ENCODE results near the gene LAMC1.
"Not testable (repeated sequence)": the region's sequence is repeated elsewhere in the genome, so short reads cannot be mapped to it uniquely, and the experiment has no call there.

The LAMC1 gene

GRCh38 chr1:183110326-183110880 lies 87.2 kb downstream of the LAMC1 start:
- no peak for DNase-seq

GRCh38 chr1:183114441-183114840 lies 91.2 kb downstream of the LAMC1 start:
- no peak for DNase-seq

- DNase-seq: no peak
Observed at GRCh38 chr1:183116416-183116815, 93.2 kb downstream of the LAMC1 start.

- no peak for DNase-seq
Observed at GRCh38 chr1:183121609-183122008, 98.4 kb downstream of the LAMC1 start.

- DNase-seq: no peak
Observed at GRCh38 chr1:183124259-183124658, 101.0 kb downstream of the LAMC1 start.

GRCh38 chr1:183125279-183125999 lies 102.2 kb downstream of the LAMC1 start:
- no peak for DNase-seq

- DNase-seq: no peak
Observed at GRCh38 chr1:183126000-183126366, 102.8 kb downstream of the LAMC1 start.

GRCh38 chr1:183126528-183126927 lies 103.3 kb downstream of the LAMC1 start:
- no peak for DNase-seq

- no peak for DNase-seq
Observed at GRCh38 chr1:183129921-183130690, 106.9 kb downstream of the LAMC1 start.

- no peak for DNase-seq
Observed at GRCh38 chr1:183131166-183131565, 107.9 kb downstream of the LAMC1 start.

- DNase-seq: no peak
Observed at GRCh38 chr1:183135336-183135735, 112.1 kb downstream of the LAMC1 start.

- DNase-seq: no peak
Observed at GRCh38 chr1:183137782-183138181, 114.6 kb downstream of the LAMC1 start.

GRCh38 chr1:183138301-183138700 lies 115.1 kb downstream of the LAMC1 start:
- DNase-seq: no peak

GRCh38 chr1:183139281-183139942 lies 116.2 kb downstream of the LAMC1 start:
- DNase-seq: no peak

GRCh38 chr1:183140633-183141032 lies 117.4 kb downstream of the LAMC1 start:
- no peak for DNase-seq

GRCh38 chr1:183142171-183142570 lies 119.0 kb downstream of the LAMC1 start:
- no peak for DNase-seq

GRCh38 chr1:183143576-183144315 lies 120.5 kb downstream of the LAMC1 start:
- no peak for DNase-seq

GRCh38 chr1:183144752-183145151 lies 121.5 kb downstream of the LAMC1 start:
- no peak for DNase-seq

- DNase-seq: no peak
Observed at GRCh38 chr1:183147735-183148134, 124.5 kb downstream of the LAMC1 start.

- DNase-seq: no peak
Observed at GRCh38 chr1:183148599-183148998, 125.4 kb downstream of the LAMC1 start.

GRCh38 chr1:183149273-183149672 lies 126.1 kb downstream of the LAMC1 start:
- no peak for DNase-seq

GRCh38 chr1:183150032-183150431 lies 126.8 kb downstream of the LAMC1 start:
- DNase-seq: not testable (repeated sequence)

GRCh38 chr1:183150445-183150844 lies 127.2 kb downstream of the LAMC1 start:
- DNase-seq: no peak

All from effector CD4-positive, alpha-beta T cell (primary cell).